Naive thymus-derived CD4-positive, alpha-beta T cell (primary cell): ENCODE results near the gene L3MBTL3. TPM values are rescaled to one million over a fixed set of nuclear protein-coding genes. Genes with fewer than 3 reads are reported as not detected.

ENCODE experiments used
- ATAC-seq: fragments of 150-1000 bp; cut with Tn5 transposase; 2 replicates; pipeline ENCODE4 v1.10.0; 2021; ENCODE audit warnings: mild to moderate bottlenecking, moderate library complexity
- CTCF ChIA-PET: fragments of 350-600 bp; sonication (Branson Sonifier 250); formaldehyde crosslinking; loops from one replicate; lab custom pipeline; 2021; ENCODE audit warnings: antibody characterized with exemption; lab: Charles Lee
- POLR2A ChIA-PET: fragments of 350-600 bp; sonication (Branson Sonifier 250); formaldehyde crosslinking; loops from one replicate; lab custom pipeline; 2021; ENCODE audit warnings: antibody characterized with exemption, inconsistent platforms; lab: Charles Lee
- DNase-seq, 9 donors: peaks; one replicate each; pipeline versions ENCODE4 v3.0.0 to v3.0.0-alpha.2; 2020 to 2022; ENCODE audit warnings: mixed read lengths in 1 of 9
- H3K27ac ChIP-seq: one replicate; pipeline ENCODE4 v1.7.0; 2013; ENCODE audit warnings: mild to moderate bottlenecking, low read depth, low read length, moderate library complexity
- H3K27me3 ChIP-seq, 2 donors: one replicate each; pipeline ENCODE4 v1.7.0; 2013; ENCODE audit warnings: low read length in 2 of 2, mild to moderate bottlenecking in 2 of 2, moderate library complexity in 2 of 2; ENCODE audit not compliant: control insufficient read depth in 2 of 2, insufficient read depth in 2 of 2
- H3K36me3 ChIP-seq, 3 experiments: 1 replicate in 2 of 3; 2 replicates in 1 of 3; pipeline ENCODE4 v1.7.0; 2013; ENCODE audit warnings: low read length in 3 of 3, mild to moderate bottlenecking in 3 of 3, moderate library complexity in 1 of 3; ENCODE audit not compliant: insufficient read depth in 3 of 3, control insufficient read depth in 2 of 3
- H3K4me1 ChIP-seq, 2 donors: one replicate each; pipeline ENCODE4 v1.7.0; 2013; ENCODE audit warnings: low read length in 2 of 2, mild to moderate bottlenecking in 2 of 2, moderate library complexity in 1 of 2; ENCODE audit not compliant: control insufficient read depth in 2 of 2, insufficient read depth in 2 of 2
- H3K4me3 ChIP-seq: 2 replicates; pipeline ENCODE4 v1.7.0; 2013; ENCODE audit warnings: mild to moderate bottlenecking, low read length
- H3K9me3 ChIP-seq, 3 experiments: 1 replicate in 2 of 3; 2 replicates in 1 of 3; pipeline ENCODE4 v1.7.0; 2013; ENCODE audit warnings: low read length in 3 of 3; ENCODE audit not compliant: control insufficient read depth in 2 of 3
- H3K27ac Mint-ChIP-seq, 9 donors: one replicate each; pipeline ENCODE4 v1.8.0; 2020 to 2022; ENCODE audit warnings: mixed read lengths in 9 of 9, mild to moderate bottlenecking in 8 of 9, moderate library complexity in 5 of 9, inconsistent platforms in 2 of 9
- H3K27me3 Mint-ChIP-seq, 5 donors: one replicate each; pipeline ENCODE4 v1.8.0; 2021 to 2022; ENCODE audit warnings: mixed read lengths in 5 of 5, mild to moderate bottlenecking in 1 of 5
- H3K36me3 Mint-ChIP-seq, 5 donors: one replicate each; pipeline ENCODE4 v1.8.0; 2020 to 2022; ENCODE audit warnings: mixed read lengths in 5 of 5, mild to moderate bottlenecking in 3 of 5, inconsistent platforms in 1 of 5
- H3K4me1 Mint-ChIP-seq, 7 donors: one replicate each; pipeline ENCODE4 v1.8.0; 2020 to 2022; ENCODE audit warnings: mixed read lengths in 7 of 7, mild to moderate bottlenecking in 3 of 7, inconsistent platforms in 1 of 7
- H3K4me3 Mint-ChIP-seq, 10 donors: one replicate each; pipeline ENCODE4 v1.8.0; 2020 to 2022; ENCODE audit warnings: mild to moderate bottlenecking in 10 of 10, mixed read lengths in 10 of 10, moderate library complexity in 6 of 10, inconsistent platforms in 2 of 10
- H3K9me3 Mint-ChIP-seq, 11 donors: one replicate each; pipeline ENCODE4 v1.8.0; 2020 to 2022; ENCODE audit warnings: mixed read lengths in 11 of 11, mild to moderate bottlenecking in 4 of 11, inconsistent platforms in 1 of 11, moderate library complexity in 1 of 11
- intact Hi-C, 2 donors: fragments of 100-400 bp; cut with micrococcal nuclease; formaldehyde crosslinking; loops; one replicate each; pipeline ENCODE4 v1.15.1; 2023
- polyA plus RNA-seq, 2 donors: library from polyadenylated mRNA; unstranded; fragments of 300-500 nt; fragmentation: Illumina TruSeq; gene quantifications; one replicate each; pipeline ENCODE4 v1.2.3, GENCODE V29; 2021
- total RNA-seq, 6 experiments: library from RNA in 5 of 6; stranded (reverse) in 5 of 6; gene quantifications; 1 replicate in 5 of 6; 2 replicates in 1 of 6; pipeline ENCODE4 v1.2.3 and lab custom pipeline; 2021 to 2026

L3MBTL3 gene
- total and polyA plus RNA-seq, 7 experiments from 2014 or later, result 4.8 to 47.5 (median 29.2) TPM

DNA sequence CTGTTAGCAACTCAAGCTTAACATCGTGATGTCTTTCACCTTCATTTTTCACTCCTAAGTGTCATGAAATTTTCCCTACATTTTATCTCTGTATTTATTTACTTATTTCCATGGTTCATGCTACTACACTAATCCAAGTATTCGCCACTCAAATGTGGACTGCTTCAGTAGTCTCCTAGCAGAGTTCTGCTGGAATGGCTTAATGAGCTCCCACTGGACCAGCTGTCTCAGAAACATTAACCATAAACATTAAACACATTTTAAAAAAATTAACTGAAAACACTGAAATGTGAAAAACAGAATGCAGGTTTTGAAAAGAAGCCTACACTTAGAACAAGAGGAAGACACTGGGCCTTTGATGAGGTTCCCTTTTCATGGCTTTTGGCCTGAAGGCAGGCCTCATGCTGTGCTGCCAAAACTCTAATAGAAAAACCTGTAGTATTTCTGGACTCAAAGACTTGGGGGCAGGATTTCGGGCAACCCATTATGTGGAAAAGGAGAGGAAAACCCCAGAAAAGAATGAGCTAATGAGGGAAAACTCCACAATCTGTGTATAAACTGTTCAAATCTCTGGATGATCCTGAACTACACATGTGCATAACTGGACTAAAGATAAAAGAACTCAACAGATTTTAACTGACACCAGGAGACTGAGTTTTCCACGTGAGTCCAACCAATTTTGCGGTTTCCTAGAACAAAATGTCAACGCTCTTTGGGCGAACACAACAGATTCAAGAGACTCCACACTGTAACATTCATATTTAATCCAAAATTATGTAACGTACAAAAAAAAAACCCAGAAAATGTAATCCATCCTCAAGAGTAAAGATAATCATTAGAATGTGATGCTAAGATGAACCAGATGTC, 171.4 kb downstream of the L3MBTL3 start:
- intact Hi-C loops, result loop anchor here in 1 of 2 donors (2.0 kb wide), 2 partner anchors 25 to 57 kb away; no protein-coding TSS in a partner anchor
- Histone ChIP-seq H3K27me3 (no peaks in the 10 kb centered on the region), H3K27ac (peak overlapping the region; percentile 46), H3K4me1 (peaks cover 35 to 39% of the 10 kb centered on the region in 2 donors), H3K4me3 (peak overlapping the region; percentile 10), H3K36me3 (peaks cover 0 to 12% (median 0%) of the 10 kb centered on the region in 3 experiments), H3K9me3 (no peaks in the 10 kb centered on the region)
- Mint-ChIP-seq H3K27me3 (no peaks in the 10 kb centered on the region), H3K36me3 (peaks cover 4 to 76% (median 14%) of the 10 kb centered on the region in 5 donors), H3K27ac (peak overlapping the region in 8 of 9 donors; percentile 66 to 95 (median 84)), H3K4me1 (peaks cover 47 to 98% (median 91%) of the 10 kb centered on the region in 7 donors), H3K9me3 (peaks cover 0 to 9% (median 0%) of the 10 kb centered on the region in 11 donors), H3K4me3 (peak overlapping the region in 8 of 10 donors; percentile 14 to 75 (median 58))
- POLR2A ChIA-PET, result interaction anchor here (0.6 to 2.8 kb wide), 4 partner anchors 25 to 131 kb away, joined by 3 to 8 read pairs (median 4); no protein-coding TSS in a partner anchor
- peak in 4 of 9 donors; percentile 11 to 14 (median 13) for DNase-seq
- no peak for ATAC-seq
- CTCF ChIA-PET, result interaction anchor here (0.5 to 1.5 kb wide), 3 partner anchors 11 to 22 kb away, joined by 3 to 6 read pairs (median 3); no protein-coding TSS in a partner anchor

Other genes starting within 250 kb of the L3MBTL3 start
- gene TMEM244, start 157.3 kb upstream of the L3MBTL3 start, total RNA-seq, result not detected
- not detected for gene TMEM244, start 157.3 kb upstream of the L3MBTL3 start, polyA plus RNA-seq
- gene SAMD3, start 204.4 kb downstream of the L3MBTL3 start, total RNA-seq, result 10 to 100 TPM; 23.7 to 67.3 (median 40.7) TPM
- 10 to 100 TPM; 43.4 to 62.6 TPM for gene SAMD3, start 204.4 kb downstream of the L3MBTL3 start, polyA plus RNA-seq